Measurements from ENCODE around the gene UMODL1. TPM values are rescaled to one million over a fixed set of nuclear protein-coding genes. Genes with fewer than 3 reads are reported as not detected.

UMODL1 gene
- total RNA-seq, 1 experiment from 2014 or later, result not detected

DNA sequence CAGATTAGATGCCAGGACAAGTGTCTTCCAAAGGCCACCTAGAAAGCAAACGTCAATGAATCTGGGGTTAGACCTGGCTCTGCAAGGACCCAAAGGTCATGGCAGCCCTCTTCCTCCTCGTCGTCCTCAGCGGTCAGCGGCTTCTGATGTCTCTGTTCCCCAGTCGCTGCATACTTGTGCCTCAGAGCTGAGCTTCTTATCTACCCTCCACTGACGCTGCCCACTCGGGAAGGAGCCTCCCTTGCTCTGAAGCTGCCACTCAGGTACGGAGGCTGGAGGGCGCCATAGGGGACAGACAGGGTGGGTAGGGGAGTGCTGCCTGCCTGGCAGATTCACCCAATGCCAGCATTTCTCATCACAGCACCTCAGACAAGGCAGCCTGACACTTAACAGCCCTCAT lies 11.4 kb upstream of the UMODL1 start:
- Histone ChIP-seq H3K36me3 (no peaks in the 10 kb centered on the region), H3K4me1 (replicated peaks) (peaks cover 31% of the 10 kb centered on the region), H3K27me3 (replicated peaks) (no peaks in the 10 kb centered on the region), H3K27ac (no peak overlapping the region), H3K4me3 (no peak overlapping the region), H3K9me3 (replicated peaks) (no peaks in the 10 kb centered on the region)
- DNase-seq (ENCODE audit: low read depth in 1 of 2, low spot score in 2 of 2), result no peak

DNA sequence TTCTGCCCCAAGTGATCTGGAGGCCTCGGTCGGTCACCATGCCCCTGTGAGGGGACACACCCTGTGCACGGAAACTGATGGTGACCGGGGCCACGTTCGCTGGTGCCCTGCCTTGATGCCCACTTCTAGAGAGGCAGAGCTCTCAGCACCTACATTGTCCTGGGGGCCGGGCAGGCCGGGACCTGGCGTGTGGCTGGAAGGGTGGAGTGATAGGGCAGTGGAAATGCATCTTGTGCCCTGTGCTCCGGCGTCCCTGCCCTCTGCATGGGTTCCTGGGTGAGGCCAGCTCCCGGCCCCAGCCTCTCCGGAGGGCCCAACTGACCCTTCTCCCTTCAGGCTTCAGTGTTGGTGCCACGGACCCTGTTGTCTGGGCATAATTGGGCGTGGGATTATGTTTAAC lies 11.0 kb upstream of the UMODL1 start:
- H3K4me3 ChIP-seq, result no peak overlapping the region
- H3K27ac ChIP-seq, result no peak overlapping the region
- H3K27me3 ChIP-seq (replicated peaks), result no peaks in the 10 kb centered on the region
- H3K9me3 ChIP-seq (replicated peaks), result no peaks in the 10 kb centered on the region
- H3K36me3 ChIP-seq, result no peaks in the 10 kb centered on the region
- peaks cover 31% of the 10 kb centered on the region for H3K4me1 ChIP-seq (replicated peaks)
- no peak for DNase-seq (ENCODE audit: low read depth in 1 of 2, low spot score in 2 of 2)

DNA sequence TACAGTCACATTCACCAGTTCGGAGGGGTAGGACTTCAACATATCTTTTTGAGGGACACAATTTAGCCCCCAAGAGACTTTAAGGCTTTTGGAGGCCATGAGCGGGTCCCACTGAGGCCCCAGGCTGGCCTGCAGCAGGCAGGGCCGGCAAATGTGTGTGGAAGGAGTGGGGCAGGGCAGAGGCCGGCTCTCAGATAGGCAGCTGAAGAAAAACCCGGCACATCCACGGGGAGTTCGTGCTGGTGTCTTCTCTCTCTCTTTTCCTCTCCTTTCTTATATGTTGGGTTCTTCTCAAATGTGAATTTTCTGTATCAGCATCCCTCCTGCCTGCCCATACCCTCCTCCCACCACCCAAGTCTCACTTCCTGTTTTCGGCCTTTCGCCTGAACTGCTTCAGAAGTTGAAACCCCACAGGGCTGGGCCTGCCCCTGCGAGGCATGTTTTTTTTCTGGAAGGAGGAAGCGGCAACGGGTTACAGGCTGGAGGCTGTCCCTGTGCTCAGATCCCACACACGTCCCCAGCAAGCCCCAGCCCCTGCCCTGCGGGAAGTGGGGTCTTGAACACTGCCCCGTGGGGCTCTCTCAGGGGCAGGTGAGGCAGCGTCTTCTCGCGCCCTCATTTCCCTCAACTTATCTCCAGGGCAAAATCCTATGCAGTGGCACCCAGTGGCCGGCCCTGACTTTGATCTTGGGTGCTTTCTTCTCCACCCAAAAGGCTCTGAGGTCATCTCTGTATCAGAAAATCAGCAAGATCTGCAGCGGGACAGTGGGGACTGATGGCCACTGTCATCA lies 9.7 kb upstream of the UMODL1 start:
- Histone ChIP-seq H3K36me3 (no peaks in the 10 kb centered on the region), H3K27me3 (replicated peaks) (no peaks in the 10 kb centered on the region), H3K4me3 (no peak overlapping the region), H3K27ac (no peak overlapping the region), H3K4me1 (replicated peaks) (peaks cover 24% of the 10 kb centered on the region), H3K9me3 (replicated peaks) (no peaks in the 10 kb centered on the region)
- no peak for DNase-seq (ENCODE audit: low read depth in 1 of 2, low spot score in 2 of 2)

DNA sequence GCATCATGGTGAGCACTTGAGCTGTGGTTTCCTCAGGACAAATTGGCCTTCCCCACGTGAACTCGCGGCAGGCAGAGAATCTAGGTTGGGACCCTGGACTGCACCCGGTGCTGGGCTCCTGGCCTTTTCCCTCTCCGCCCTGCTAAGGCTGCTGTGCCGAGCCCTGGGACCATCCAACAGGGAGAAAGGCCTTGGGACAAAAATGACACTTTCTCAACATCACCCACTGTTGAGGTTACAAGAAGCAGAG lies 9.2 kb upstream of the UMODL1 start:
- no peak for DNase-seq (ENCODE audit: low read depth in 1 of 2, low spot score in 2 of 2)

DNA sequence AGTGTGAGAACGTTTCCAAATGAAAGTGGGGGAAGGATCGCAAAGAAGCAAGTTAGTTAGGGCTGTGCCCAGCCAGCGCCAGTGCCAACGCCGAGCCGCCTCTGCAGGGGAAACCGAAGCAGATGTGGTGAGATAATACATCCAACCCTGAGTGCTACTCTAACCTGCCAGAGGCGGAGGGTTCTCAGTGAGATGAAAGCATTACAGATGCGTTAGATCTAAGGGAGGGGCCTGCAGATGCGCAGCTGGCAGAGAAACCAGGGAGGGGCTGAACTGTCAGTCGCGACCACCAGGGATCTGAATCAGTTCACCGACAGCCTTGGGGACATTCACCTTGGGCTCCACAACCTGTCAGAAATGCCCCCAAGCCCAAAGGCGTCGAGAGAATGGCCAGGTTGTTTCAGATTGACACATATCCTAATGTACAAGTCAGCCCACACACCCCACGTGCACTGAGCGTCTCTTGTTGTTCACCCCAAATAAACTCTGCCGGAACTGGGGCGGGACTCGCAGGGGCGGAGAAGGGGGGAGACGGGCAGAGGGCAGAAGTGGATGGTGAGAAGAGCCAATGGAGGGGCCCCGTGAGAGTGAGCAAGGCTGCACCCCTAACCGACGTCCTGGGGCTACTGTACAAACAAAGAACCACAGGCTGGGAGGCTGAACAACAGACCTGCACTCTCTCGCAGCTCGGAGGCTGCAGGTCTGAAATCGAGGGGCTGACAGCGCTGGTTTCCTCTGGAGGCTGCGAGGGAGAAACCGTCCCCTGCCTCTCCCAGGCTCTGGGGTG lies 8.7 kb upstream of the UMODL1 start:
- H3K27ac ChIP-seq, result no peak overlapping the region
- no peak for DNase-seq (ENCODE audit: low read depth in 1 of 2, low spot score in 2 of 2)
- H3K36me3 ChIP-seq, result no peaks in the 10 kb centered on the region
- H3K4me1 ChIP-seq (replicated peaks), result peaks cover 17% of the 10 kb centered on the region
- H3K27me3 ChIP-seq (replicated peaks), result no peaks in the 10 kb centered on the region
- no peaks in the 10 kb centered on the region for H3K9me3 ChIP-seq (replicated peaks)
- no peak overlapping the region for H3K4me3 ChIP-seq

More for the DNA sequence above, 9.2 kb upstream of the UMODL1 start:
- H3K27me3 ChIP-seq (replicated peaks), result no peaks in the 10 kb centered on the region
- no peaks in the 10 kb centered on the region for H3K36me3 ChIP-seq
- H3K4me3 ChIP-seq, result no peak overlapping the region
- H3K4me1 ChIP-seq (replicated peaks), result peaks cover 19% of the 10 kb centered on the region
- no peaks in the 10 kb centered on the region for H3K9me3 ChIP-seq (replicated peaks)
- no peak overlapping the region for H3K27ac ChIP-seq

DNA sequence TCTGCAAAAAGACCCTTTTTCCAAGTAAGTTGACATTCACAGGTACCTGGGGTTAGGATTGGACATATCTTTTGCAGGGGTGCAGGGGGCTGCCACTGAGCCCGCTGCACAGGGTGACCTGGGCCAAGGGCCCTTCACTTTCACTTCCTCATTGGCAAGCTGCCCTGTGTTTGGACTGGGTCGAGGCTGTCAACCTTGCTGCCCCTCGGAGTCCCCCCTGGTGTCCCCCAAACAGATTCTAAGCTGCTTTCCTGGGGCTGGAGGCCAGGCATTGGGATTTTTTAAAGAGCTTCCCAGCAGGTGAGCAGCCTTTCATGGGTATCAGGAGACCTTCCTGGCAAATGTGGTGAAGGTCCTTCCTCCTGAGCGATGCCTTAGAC lies 7.9 kb upstream of the UMODL1 start:
- no peak overlapping the region for H3K27ac ChIP-seq
- no peaks in the 10 kb centered on the region for H3K9me3 ChIP-seq (replicated peaks)
- H3K36me3 ChIP-seq, result no peaks in the 10 kb centered on the region
- H3K4me1 ChIP-seq (replicated peaks), result peaks cover 9% of the 10 kb centered on the region
- no peaks in the 10 kb centered on the region for H3K27me3 ChIP-seq (replicated peaks)
- no peak overlapping the region for H3K4me3 ChIP-seq
- DNase-seq (ENCODE audit: low read depth in 1 of 2, low spot score in 2 of 2), result no peak

DNA sequence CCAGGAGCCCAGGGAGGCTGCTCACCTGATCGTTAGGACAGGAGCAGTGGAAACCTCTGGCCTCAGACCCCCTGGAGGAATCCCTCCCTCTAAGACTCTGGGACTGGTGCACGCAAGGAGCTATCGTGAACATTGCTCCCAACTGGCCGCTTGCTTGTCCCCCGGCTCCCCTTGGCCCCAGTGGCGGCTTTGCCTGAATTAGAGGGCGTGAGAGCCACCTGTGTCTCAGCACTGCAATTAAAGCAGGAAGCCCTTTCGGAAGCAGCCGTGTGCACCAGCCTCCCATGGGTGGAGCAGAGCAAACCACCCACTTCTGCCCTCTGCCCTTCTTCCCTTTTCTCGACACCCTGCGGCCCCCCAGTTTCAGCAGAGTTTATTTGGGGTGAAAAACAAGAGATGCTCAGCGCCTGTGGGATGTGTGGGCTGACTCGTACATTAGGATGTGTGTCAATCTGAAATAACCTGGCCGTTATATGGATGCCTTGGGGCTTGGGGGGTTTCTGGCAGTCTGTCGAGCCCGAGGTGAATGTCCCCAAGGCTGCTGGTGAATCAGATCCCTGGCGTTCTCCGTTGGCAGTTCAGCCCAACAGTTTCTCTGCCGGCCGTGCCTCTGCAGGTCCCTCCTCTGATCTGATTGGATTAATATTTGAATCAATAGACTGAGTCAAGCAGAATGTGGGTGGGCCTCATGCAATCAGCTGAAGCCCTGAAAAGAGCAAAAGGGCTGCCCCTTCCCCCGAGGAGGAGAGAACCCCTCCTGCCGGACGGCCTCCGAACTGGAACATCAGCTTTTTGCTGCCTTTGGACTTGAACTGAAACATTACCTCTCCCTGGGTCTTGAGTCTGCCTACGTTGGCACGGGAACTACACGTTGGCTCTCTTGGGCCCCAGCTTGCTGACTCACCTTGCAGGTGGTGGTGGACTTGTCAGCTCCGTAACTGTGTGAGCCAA lies 7.3 kb upstream of the UMODL1 start:
- H3K36me3 ChIP-seq, result no peaks in the 10 kb centered on the region
- no peak overlapping the region for H3K4me3 ChIP-seq
- H3K4me1 ChIP-seq (replicated peaks), result peaks cover 3% of the 10 kb centered on the region
- DNase-seq (ENCODE audit: low read depth in 1 of 2, low spot score in 2 of 2), result no peak
- no peaks in the 10 kb centered on the region for H3K27me3 ChIP-seq (replicated peaks)
- H3K9me3 ChIP-seq (replicated peaks), result no peaks in the 10 kb centered on the region
- H3K27ac ChIP-seq, result no peak overlapping the region

DNA sequence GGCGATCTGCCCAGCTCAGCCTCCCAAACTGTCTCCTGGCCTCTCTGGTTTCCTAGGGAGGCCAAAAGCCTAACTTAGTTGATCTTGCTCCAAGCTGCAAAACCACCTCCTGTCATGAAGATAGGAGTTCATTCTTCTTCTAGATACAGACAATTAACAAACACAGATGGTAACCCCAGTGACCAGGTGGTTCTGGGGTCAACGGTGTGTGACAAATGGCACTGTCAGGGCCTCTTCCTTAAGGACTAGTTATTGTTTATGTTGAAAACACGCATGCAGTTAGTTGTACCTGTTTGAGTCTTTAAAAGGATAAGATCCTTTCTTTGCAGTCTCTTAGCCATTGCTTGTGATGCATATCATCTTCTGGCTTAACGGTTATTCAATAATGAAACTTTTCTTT lies 4.6 kb upstream of the UMODL1 start:
- H3K4me1 ChIP-seq (replicated peaks), result no peaks in the 10 kb centered on the region
- no peaks in the 10 kb centered on the region; the same call in 1 of the 2 replicates for H3K27me3 ChIP-seq (replicated peaks)
- no peaks in the 10 kb centered on the region for H3K9me3 ChIP-seq (replicated peaks)
- H3K36me3 ChIP-seq, result no peaks in the 10 kb centered on the region
- no peak overlapping the region for H3K4me3 ChIP-seq
- no peak for DNase-seq (ENCODE audit: low read depth in 1 of 2, low spot score in 2 of 2)
- H3K27ac ChIP-seq, result no peak overlapping the region

DNA sequence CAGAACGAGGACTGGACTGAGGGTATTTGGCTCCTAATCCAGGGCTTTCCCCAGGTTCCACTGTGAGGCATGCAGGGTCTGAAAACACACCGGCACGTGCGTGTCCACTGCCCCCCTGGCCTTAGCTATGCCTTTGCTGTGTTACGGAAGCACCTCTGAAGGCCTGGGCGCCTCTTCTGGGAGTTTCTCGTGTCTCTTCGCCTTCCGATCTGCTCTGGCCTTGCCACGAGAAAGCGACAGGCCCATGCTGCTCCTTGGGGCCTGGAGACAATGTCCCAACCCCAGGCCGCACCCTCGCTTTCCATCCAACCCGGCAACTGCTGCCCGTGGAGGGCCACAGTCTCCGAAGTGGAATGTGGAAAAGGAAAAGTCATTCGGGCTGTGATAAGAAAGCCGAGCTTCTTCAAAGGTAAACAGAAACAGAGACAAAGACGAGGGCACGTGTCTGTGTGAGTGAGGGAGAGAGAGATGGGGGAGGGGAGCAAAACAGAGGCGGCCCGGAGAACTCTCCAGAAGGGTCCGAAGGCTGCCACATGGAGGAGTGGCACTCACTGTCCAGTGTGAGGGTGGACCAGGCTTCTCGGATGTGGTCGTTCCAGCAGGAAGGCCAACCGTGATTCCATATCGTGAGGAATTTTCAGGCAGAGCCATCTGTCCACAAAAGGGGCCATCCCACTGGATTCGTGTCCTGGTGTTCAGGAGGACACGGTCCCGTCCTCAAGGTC lies 3.4 kb upstream of the UMODL1 start:
- H3K27ac ChIP-seq, result no peak overlapping the region
- no peak for DNase-seq (ENCODE audit: low read depth in 1 of 2, low spot score in 2 of 2)
- H3K4me3 ChIP-seq, result no peak overlapping the region
- no peaks in the 10 kb centered on the region for H3K36me3 ChIP-seq
- no peaks in the 10 kb centered on the region; the same call in 1 of the 2 replicates for H3K27me3 ChIP-seq (replicated peaks)
- H3K9me3 ChIP-seq (replicated peaks), result no peaks in the 10 kb centered on the region
- peaks cover 8% of the 10 kb centered on the region for H3K4me1 ChIP-seq (replicated peaks)

DNA sequence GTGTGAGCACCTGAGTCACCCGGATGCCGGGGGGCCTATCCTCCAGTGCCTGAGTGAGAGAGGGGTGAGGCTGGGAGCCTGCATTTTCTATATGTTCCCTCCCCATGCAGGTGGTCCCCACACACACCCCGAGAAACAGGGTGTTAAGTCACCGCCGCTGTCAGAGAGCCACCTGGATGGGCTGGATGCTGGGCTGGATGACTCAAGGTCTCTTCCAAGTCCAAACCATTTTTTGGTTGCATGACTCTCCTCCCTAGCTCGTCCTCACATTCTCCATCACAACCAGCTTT lies 2.9 kb upstream of the UMODL1 start:
- H3K4me1 ChIP-seq (replicated peaks), result peaks cover 8% of the 10 kb centered on the region
- no peaks in the 10 kb centered on the region; the same call in 1 of the 2 replicates for H3K27me3 ChIP-seq (replicated peaks)
- H3K4me3 ChIP-seq, result no peak overlapping the region
- H3K27ac ChIP-seq, result no peak overlapping the region
- no peak for DNase-seq (ENCODE audit: low read depth in 1 of 2, low spot score in 2 of 2)
- H3K36me3 ChIP-seq, result no peaks in the 10 kb centered on the region
- H3K9me3 ChIP-seq (replicated peaks), result no peaks in the 10 kb centered on the region

DNA sequence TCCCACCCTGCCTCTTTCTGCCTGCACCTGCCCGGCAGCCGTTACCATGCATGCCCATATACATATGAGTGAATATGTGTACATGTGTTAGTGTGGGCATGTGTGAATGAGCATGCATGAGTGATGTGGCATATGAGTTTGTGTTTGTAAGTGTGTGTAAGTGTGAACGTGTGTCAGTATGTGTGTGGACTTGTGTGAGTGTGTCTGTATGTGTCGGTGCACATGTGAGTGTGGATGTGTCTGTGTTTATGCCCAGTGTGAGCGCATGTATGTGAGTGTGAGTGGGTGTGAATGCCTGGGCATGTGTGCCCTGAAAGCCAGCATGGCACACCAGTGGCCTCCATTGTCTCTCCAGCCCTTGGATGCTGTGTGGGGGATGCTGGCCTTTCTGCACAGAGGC lies 2.5 kb upstream of the UMODL1 start:
- H3K9me3 ChIP-seq (replicated peaks), result no peaks in the 10 kb centered on the region
- no peaks in the 10 kb centered on the region; the same call in 1 of the 2 replicates for H3K27me3 ChIP-seq (replicated peaks)
- H3K27ac ChIP-seq, result no peak overlapping the region
- H3K36me3 ChIP-seq, result no peaks in the 10 kb centered on the region
- H3K4me3 ChIP-seq, result no peak overlapping the region
- no peak for DNase-seq (ENCODE audit: low read depth in 1 of 2, low spot score in 2 of 2)
- H3K4me1 ChIP-seq (replicated peaks), result peaks cover 8% of the 10 kb centered on the region

DNA sequence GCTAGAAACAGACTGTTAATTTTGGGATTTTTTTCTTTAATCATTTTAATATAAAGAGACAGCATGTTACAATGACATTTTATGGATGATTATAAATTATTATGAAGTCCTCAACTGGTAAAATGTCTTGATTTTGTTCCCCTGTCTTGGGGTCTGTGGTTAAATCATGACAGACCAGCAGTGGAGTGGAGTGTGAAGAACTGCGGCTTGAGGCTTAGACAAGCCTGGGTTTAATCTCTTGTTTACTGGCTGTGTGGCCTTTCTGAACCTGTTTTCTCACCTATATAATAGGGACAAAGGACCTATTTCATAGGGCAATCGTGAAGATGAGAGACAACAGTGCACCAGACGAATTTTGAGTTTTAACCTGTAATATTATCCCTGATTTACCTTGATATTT lies 1.8 kb upstream of the UMODL1 start:
- no peak overlapping the region for H3K4me3 ChIP-seq
- H3K27ac ChIP-seq, result no peak overlapping the region
- H3K27me3 ChIP-seq (replicated peaks), result no peaks in the 10 kb centered on the region; the same call in 1 of the 2 replicates
- peaks cover 8% of the 10 kb centered on the region for H3K4me1 ChIP-seq (replicated peaks)
- H3K9me3 ChIP-seq (replicated peaks), result no peaks in the 10 kb centered on the region
- H3K36me3 ChIP-seq, result no peaks in the 10 kb centered on the region
- DNase-seq (ENCODE audit: low read depth in 1 of 2, low spot score in 2 of 2), result no peak

DNA sequence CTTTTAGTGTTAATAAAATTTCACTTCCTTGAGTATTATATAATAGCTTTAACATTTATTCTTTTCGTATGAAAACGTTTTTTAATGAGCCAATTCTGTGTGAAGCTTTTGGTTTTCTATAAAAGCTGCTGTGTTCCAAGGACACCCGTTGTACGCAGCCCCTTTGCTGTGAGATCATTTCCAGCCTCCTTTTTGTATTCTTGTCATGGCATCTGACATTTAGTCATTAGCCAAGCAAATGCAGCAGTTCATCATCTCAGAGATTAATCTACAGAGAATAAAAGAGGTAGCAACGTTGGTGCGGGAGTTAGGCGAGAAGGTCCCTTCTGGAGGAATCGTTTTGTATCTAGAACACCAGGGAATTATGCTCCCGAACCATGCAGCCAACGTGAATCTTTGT lies 1.3 kb upstream of the UMODL1 start:
- Histone ChIP-seq H3K27me3 (replicated peaks) (no peaks in the 10 kb centered on the region; the same call in 1 of the 2 replicates), H3K9me3 (replicated peaks) (no peaks in the 10 kb centered on the region), H3K27ac (no peak overlapping the region)

More for the DNA sequence above, 1.3 kb upstream of the UMODL1 start:
- DNase-seq (ENCODE audit: low read depth in 1 of 2, low spot score in 2 of 2), result no peak
- no peaks in the 10 kb centered on the region for H3K36me3 ChIP-seq
- peaks cover 8% of the 10 kb centered on the region for H3K4me1 ChIP-seq (replicated peaks)
- no peak overlapping the region for H3K4me3 ChIP-seq
